Gastroesophageal sphincter (tissue), 4 donors: ENCODE measurements around the gene RECK. TPM values are rescaled to one million over a fixed set of nuclear protein-coding genes. Genes with fewer than 3 reads are reported as not detected.

Source experiments
- ATAC-seq: fragments of 150-250 bp; one replicate; pipeline ENCODE4 v1.9.1; 2016; ENCODE audit warnings: mild to moderate bottlenecking, moderate library complexity
- H3K27ac ChIP-seq, 4 donors: fragments of 200-600 bp; sonication (generic) in 3 of 4; 1 replicate in 3 of 4; 2 replicates in 1 of 4; pipeline ENCODE4 v1.5.1; 2016 to 2019
- H3K27me3 ChIP-seq: fragments of 200-600 bp; sonication (generic); one replicate; pipeline ENCODE4 v1.5.1; 2019
- H3K36me3 ChIP-seq, 2 donors: fragments of 200-600 bp; sonication (generic); one replicate each; pipeline ENCODE4 v1.5.1; 2019; ENCODE audit warnings: control low read depth in 1 of 2
- H3K4me1 ChIP-seq, 3 donors: fragments of 200-600 bp; sonication (generic); 1 replicate in 2 of 3; 2 replicates in 1 of 3; pipeline ENCODE4 v1.5.1; 2016 to 2019; ENCODE audit warnings: control low read depth in 2 of 3
- H3K4me3 ChIP-seq, 2 donors: fragments of 200-600 bp; sonication (generic); one replicate each; pipeline ENCODE4 v1.5.1; 2019; ENCODE audit warnings: mild to moderate bottlenecking in 1 of 2, moderate library complexity in 1 of 2
- H3K9me3 ChIP-seq, 3 donors: fragments of 200-600 bp; sonication (generic); one replicate each; pipeline ENCODE4 v1.5.1; 2017 to 2019; ENCODE audit warnings: control low read depth in 2 of 3
- CTCF ChIP-seq, 4 experiments: fragments of 200-600 bp in 2 of 4; fragments of 450-650 bp in 2 of 4; sonication (generic) in 1 of 4; IDR thresholded peaks; one replicate each; pipeline ENCODE4 v1.5.1; 2017 to 2019; ENCODE audit warnings: antibody characterized with exemption in 4 of 4, mild to moderate bottlenecking in 2 of 4, moderate library complexity in 2 of 4
- EP300 ChIP-seq: sonication (generic); formaldehyde crosslinking; IDR thresholded peaks from one replicate; pipeline ENCODE4 v1.6.1; 2017; ENCODE audit warnings: antibody characterized with exemption, mild to moderate bottlenecking
- POLR2A ChIP-seq, 2 donors: fragments of 450-650 bp; IDR thresholded peaks; one replicate each; pipeline ENCODE4 v1.6.1; 2017; ENCODE audit warnings: antibody characterized with exemption in 2 of 2, mild to moderate bottlenecking in 2 of 2, moderate library complexity in 1 of 2
- POLR2AphosphoS5 ChIP-seq: sonication (generic); formaldehyde crosslinking; IDR thresholded peaks from one replicate; pipeline ENCODE4 v1.6.1; 2017; ENCODE audit warnings: antibody characterized with exemption
- WGBS, 2 donors: methylation state at CpG; one replicate each; pipeline ENCODE4 v1.1.5; 2018; ENCODE audit warnings: low coverage in 1 of 2; 5-methylcytosine and 5-hydroxymethylcytosine counted together
- total RNA-seq, 4 donors: library from RNA; depleted of rRNA; stranded (reverse); fragments of >200 nt; gene quantifications; one replicate each; pipeline ENCODE4 v1.1.0, GENCODE V29; 2016

RECK gene
- total RNA-seq, 4 donors from 2014 or later, result 12.6 to 29.5 (median 18.6) TPM

- WGBS, 2 donors, result 59 to 88% methylated on average over 1 of the region's 1 CpG
Observed at GRCh38 chr9:36007316-36007708, 29.4 kb upstream of the RECK start.

GRCh38 chr9:36007852-36008251 is 28.9 kb upstream of the RECK start:
- H3K4me1 ChIP-seq, result peaks cover 0 to 6% (median 0%) of the 10 kb centered on the region in 3 donors
- 96 to 100% methylated on average over 2 of the region's 2 CpGs for WGBS, 2 donors
- H3K36me3 ChIP-seq, result no peaks in the 10 kb centered on the region
- no peak for TF ChIP-seq POLR2AphosphoS5
- no peak overlapping the region for H3K27ac ChIP-seq
- H3K4me3 ChIP-seq, result no peak overlapping the region
- H3K9me3 ChIP-seq, result peaks cover 0 to 8% (median 0%) of the 10 kb centered on the region in 3 donors
- H3K27me3 ChIP-seq, result peaks cover 18% of the 10 kb centered on the region
- ATAC-seq, result no peak

More at GRCh38 chr9:36007316-36007708, 29.4 kb upstream of the RECK start:
- no peak for TF ChIP-seq POLR2AphosphoS5
- TF ChIP-seq POLR2A (IDR thresholded peaks at IDR 0.05), result no peak
- no peak for TF ChIP-seq EP300
- ATAC-seq, result no peak
- H3K4me1 ChIP-seq, result peaks cover 0 to 6% (median 0%) of the 10 kb centered on the region in 3 donors
- H3K36me3 ChIP-seq, result no peaks in the 10 kb centered on the region
- peaks cover 23% of the 10 kb centered on the region for H3K27me3 ChIP-seq
- H3K27ac ChIP-seq, result no peak overlapping the region
- peaks cover 0 to 8% (median 0%) of the 10 kb centered on the region in 3 donors for H3K9me3 ChIP-seq
- no peak overlapping the region for H3K4me3 ChIP-seq

- WGBS, 2 donors, result 14 to 17% methylated on average over 9 to 11 of the region's 11 CpGs
- no peak overlapping the region for H3K4me3 ChIP-seq
- ATAC-seq, result peak; percentile 91
- peaks cover 0 to 8% (median 0%) of the 10 kb centered on the region in 3 donors for H3K9me3 ChIP-seq
- H3K4me1 ChIP-seq, result peaks cover 0 to 6% (median 0%) of the 10 kb centered on the region in 3 donors
- peaks cover 10% of the 10 kb centered on the region for H3K27me3 ChIP-seq
- TF ChIP-seq POLR2AphosphoS5 (no peak), CTCF (IDR thresholded peaks at IDR 0.05) (peak; percentile 80 to 98 (median 95)), EP300 (no peak), POLR2A (IDR thresholded peaks at IDR 0.05) (no peak)
- no peak overlapping the region for H3K27ac ChIP-seq
- H3K36me3 ChIP-seq, result no peaks in the 10 kb centered on the region
Observed at GRCh38 chr9:36008774-36009300, 27.9 kb upstream of the RECK start.

GRCh38 chr9:36011379-36011778 is 25.3 kb upstream of the RECK start:
- TF ChIP-seq EP300 (no peak), POLR2A (IDR thresholded peaks at IDR 0.05) (no peak), POLR2AphosphoS5 (no peak), CTCF (IDR thresholded peaks at IDR 0.05) (no peak)
- ATAC-seq, result no peak

GRCh38 chr9:36017278-36017677 is 19.4 kb upstream of the RECK start:
- no peaks in the 10 kb centered on the region for H3K27me3 ChIP-seq
- no peak overlapping the region for H3K4me3 ChIP-seq
- no peaks in the 10 kb centered on the region for H3K36me3 ChIP-seq
- TF ChIP-seq CTCF (IDR thresholded peaks at IDR 0.05) (no peak), EP300 (no peak), POLR2A (IDR thresholded peaks at IDR 0.05) (no peak), POLR2AphosphoS5 (no peak)
- H3K9me3 ChIP-seq, result no peaks in the 10 kb centered on the region
- ATAC-seq, result no peak
- WGBS, 2 donors, result 93% methylated on average over 2 of the region's 2 CpGs; no CpG with 5 or more reads in 1 of the 2 donors
- H3K4me1 ChIP-seq, result peaks cover 0 to 15% (median 4%) of the 10 kb centered on the region in 3 donors
- no peak overlapping the region for H3K27ac ChIP-seq

More at GRCh38 chr9:36011379-36011778, 25.3 kb upstream of the RECK start:
- WGBS, 2 donors, result 57 to 74% methylated on average over 2 to 3 of the region's 3 CpGs
- no peak overlapping the region for H3K27ac ChIP-seq
- H3K4me1 ChIP-seq, result peaks cover 0 to 6% (median 0%) of the 10 kb centered on the region in 3 donors
- peaks cover 6% of the 10 kb centered on the region for H3K27me3 ChIP-seq
- no peaks in the 10 kb centered on the region for H3K36me3 ChIP-seq
- H3K4me3 ChIP-seq, result no peak overlapping the region
- H3K9me3 ChIP-seq, result peaks cover 0 to under 1% (median 0%) of the 10 kb centered on the region in 3 donors

- WGBS, 2 donors, result 94 to 100% methylated on average over 1 to 3 of the region's 3 CpGs
- Histone ChIP-seq H3K4me3 (no peak overlapping the region), H3K9me3 (no peaks in the 10 kb centered on the region), H3K27ac (peak overlapping the region in 1 of 4 donors; percentile 49), H3K4me1 (peaks cover 0 to 15% (median 4%) of the 10 kb centered on the region in 3 donors), H3K27me3 (no peaks in the 10 kb centered on the region), H3K36me3 (no peaks in the 10 kb centered on the region)
- ATAC-seq, result no peak
- TF ChIP-seq POLR2A (IDR thresholded peaks at IDR 0.05), result no peak
- TF ChIP-seq POLR2AphosphoS5, result no peak
- no peak for TF ChIP-seq CTCF (IDR thresholded peaks at IDR 0.05)
- no peak for TF ChIP-seq EP300
Observed at GRCh38 chr9:36018129-36018528, 18.6 kb upstream of the RECK start.
